CD4-positive, alpha-beta T cell treated with Interleukin-17A for 1 hour (primary cell): ENCODE results near the gene ATP2B2.

Source experiments
- DNase-seq: peaks from one replicate; pipeline ENCODE4 v3.0.0-alpha.2; 2020

Gene ATP2B2

DNA sequence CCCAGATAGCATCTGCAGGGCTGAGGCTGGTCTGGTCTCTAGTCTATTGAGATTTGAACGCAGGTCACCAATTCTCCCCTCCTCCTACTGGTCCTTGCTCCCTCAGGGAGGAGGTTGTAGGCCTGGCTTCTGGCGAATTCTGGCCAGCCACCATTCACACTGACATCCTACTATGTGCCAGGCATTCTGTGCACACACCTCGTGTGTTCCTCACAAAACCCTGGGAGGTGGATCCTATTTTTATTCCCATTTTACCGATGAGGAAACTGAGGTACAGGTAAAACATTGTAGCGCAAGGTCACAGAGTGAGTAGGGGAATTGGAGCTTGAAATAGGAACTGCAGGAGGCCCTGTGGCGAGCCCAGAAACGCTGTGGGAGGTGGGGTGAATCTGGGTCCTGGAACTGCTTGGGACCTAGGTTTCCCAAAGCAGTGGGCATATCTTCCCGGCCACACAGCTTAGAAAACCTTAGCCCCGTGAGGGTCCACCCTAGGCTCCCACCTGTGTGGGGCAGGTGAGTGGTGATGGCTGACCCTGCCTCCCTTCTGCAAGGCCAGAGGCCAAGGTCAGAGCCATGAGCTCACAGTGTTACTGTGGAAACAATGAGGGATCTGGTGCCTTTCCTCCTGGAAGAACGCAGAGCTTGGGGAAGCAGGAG lies 4.8 kb upstream of the ATP2B2 start:
- DNase-seq = no peak

DNA sequence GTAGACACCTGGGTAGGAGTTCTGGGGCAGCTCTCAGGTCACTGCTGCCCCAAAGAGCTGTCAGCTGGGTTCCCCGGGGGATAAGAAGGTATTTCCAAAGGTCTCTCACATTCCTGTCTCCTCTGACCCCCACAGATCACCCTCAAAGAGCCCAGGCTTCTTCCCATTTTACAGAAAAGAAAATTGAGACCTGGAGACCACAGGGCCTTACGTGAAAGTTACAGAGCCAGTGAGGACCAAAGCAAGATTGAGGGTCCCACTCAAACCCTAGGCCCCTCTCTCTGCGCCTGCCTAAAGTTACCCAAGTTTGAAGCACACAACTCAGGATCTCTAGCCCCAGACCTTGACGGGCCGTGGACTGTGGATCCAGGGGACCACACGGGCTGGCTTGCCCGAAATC lies 3.9 kb upstream of the ATP2B2 start:
- no peak for DNase-seq

DNA sequence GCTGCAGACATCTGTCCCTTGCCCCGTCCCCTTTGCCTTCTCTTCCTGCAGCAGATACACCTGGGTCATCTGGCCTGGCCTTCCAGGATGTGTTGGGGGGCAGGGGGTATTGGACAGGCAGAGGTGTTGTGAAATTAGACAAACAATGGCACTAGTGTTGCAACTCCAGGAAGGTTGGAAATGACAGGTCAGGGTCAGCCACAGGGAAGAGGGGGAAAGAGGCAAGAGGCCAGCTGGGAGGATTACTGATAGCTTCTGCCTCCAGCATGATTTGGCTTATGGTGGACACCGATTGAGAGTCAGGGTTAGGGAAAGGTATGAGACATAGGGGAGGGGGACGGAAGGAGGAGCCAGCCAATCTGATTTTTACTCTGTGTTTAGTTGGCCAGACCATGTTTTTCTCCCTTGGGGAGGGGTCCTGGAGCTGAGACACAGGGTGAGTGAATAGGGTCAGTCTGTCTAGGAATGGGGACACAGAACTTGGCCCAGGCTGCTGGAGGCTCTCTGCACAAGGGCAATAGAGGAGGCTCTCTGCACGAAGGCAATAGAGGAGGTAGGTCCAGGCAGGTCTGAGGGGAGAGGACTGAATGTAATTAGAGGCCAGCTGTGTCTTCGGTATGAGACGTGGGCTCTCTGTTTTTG lies 3.4 kb upstream of the ATP2B2 start:
- DNase-seq = no peak

DNA sequence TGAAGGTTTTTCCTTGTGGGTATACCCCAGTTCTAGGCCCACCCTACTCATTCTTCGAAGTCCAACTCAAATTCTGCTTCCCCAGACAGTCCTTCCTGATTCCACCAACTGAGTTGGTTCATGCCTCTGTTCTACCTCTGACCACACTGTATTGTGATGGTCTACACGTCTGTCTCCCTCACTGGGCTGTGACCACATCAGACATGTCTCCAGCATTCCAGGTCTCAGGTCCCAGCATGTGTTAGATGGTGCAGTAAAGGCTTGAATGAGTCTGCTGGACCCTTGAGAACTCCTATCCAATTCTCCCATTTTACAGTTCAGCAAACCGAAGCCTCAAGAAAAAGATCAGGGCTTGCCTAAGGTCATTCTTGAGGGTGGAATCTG lies 2.8 kb upstream of the ATP2B2 start:
- DNase-seq = no peak

DNA sequence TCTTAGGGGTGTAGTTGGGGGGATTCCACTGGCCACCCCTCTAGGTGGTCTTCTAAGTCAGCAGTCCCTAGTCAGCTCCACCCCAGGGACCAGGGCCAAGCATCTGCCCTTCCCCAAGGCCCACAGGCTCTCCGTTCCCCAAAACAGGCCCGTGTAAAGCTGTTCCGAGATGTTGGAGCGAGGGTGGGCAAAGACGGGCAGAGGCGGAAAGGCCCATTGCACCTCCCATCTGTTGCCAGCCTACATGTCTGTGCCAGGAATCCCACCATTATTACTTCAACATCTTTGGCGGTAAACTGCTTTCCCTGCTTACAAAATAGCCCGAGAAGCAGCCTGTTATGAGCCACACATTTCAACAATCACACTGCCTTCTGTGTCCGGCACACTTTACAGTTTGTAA lies 1.9 kb upstream of the ATP2B2 start:
- DNase-seq = no peak

DNA sequence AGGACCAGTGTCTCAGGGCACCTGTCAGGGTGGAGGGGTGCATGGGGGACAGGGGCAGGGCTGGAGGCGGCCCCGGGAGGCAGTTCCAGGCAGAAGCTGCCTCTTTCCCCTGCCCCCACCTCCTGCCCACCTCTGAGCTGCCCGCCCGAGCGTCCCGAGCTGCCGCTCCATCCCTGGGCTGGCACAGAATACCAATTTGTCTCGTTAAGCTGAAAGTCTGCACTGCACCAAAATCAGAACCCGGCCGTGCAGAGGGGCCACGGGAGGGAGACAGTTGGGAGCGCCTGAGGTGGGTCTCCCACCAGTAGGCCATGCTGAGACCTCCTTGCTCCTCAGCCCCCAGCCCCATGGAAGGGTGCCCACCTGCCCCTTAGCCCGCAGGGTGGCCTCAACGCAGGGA lies 1.3 kb upstream of the ATP2B2 start:
- DNase-seq = no peak

DNA sequence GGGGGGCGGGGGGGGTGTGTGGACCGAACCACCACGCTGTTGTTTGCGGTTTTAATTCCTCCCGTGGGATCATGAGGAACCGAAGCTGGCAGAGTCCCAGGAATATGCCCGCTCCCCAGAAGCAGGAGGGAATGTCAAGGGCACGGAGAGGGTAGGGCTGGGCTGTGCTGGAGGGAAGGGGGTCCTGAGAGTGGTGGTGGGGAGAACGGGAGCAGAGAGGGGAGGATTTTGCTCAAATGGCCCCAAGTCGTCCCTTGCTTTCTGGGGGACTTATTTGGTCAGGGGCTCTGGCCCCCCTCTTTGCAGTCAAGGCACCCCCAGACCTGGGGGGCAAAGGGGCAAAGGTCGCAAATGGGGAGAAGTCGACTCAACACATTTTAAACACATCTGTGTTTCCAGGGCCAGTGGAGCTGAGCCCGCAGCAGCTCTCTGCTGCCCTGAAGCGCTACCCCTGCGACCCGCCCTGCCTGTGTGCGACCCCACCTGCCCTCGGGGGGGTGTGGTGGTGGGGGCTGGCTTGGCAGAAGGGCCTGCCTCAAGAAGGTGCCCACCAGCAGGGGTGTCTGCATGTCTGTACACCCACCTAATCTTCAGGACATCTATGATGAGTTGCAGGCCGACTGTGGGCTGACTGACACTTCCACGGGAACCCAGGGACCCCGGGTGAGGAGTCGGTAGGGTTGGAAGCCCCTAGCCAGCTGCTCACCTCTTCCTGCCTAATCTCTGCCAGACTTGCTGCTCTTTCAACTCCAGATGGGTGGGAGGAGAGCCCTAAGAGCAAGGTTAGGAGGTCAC lies 602 bp upstream of the ATP2B2 start:
- no peak for DNase-seq

DNA sequence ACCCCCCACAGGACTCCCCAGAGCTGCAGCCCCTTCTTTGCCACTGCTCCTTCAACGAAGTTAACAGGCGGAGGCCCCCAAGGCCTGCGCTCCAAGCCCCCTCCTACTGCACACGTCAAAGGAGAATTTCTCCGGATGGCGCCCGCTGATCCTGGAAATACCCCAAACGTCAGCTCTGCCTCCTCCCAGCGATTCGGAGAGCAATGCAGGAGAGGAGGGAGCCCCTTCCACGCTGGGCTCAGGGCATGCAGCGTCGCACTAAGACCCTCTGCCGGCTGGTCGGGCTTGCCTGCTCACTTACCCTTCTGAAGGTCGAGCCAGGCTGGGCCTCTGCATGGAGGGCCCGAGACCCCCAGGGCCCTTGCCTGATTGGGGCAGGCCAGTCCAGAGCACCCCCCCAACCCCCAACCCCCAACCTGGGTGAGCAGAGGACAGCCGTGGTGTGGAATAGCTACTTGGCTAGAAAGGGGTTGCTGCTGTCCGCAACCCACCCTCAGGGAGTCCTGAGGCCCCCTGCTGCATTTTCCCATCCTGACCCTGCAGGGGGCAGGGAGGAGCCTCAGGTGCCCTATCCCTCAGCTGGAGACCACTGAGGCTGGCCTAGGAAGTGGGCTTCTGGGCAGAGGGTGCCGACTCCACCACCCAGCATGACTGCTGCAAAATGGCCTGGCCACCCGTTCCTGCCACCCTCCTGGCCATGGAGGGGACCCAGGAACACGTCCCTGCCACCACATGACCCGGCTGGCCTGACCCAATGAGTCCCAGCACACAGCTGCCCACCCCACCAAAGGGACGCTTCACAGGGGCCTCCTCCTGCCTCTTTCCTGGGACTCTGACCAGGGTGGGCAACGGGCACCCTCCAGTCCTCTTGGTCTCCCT lies 976 bp downstream of the ATP2B2 start:
- DNase-seq = no peak

DNA sequence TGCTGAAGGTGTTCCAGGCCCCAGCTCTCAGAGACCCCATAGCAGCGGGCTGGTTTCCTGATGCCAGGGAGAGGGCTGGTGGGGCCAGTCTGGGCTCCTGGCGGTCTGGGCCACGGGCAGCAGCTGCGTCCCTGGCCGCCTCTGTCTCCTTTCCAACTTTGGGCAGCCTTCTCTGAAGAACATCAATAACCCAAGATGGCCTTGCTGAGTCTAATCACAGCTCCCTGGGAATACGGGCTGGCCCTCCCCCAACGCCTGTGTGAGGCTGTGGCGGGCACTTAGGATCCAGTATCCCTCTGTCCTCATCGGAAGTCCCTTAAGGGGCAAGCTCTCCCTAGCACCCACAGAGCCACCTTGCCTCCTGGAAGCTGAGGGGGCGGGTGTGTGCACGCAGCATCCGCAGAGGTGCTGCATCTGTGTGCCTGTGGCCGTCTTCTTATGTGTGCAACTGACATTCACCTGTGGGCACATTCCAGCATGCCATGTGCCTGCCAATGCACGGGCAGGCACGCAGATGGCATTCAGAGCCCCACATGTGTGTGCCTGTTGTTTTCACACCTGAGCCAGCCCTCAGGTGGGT lies 2.1 kb downstream of the ATP2B2 start:
- DNase-seq = no peak

DNA sequence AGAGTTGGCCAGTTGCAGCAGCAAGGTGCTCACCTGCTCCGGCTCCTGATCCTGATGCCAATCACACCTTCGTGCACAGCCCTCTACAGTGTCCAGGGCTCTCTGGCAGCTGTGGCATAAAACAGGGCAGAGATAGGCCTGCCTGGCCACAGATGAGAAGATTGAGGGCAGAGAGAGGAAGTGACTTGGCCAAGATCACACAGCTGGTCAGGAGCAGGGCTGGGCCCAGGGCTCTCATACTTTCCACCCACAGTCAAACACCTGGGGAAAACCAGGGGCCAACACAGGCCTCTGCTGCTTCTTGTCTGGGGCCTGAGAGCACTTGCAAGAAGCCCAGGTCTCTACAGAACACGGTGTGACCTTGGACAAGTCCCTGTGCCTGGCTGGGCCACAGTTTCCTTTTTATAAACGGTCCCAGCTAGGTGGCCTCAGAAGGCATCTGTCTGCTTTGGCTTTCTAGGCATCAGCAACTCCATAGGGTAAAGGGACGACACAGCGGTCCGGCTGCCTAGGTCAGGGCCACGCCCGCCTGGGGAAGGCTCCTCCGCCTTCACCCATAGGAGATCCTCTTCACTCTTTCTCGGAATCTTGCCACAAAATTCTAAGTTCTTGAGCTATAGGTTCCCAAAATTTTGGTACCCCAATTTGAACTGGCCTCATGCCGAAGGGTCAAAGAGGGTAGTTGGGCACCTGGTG lies 3.1 kb downstream of the ATP2B2 start:
- no peak for DNase-seq

DNA sequence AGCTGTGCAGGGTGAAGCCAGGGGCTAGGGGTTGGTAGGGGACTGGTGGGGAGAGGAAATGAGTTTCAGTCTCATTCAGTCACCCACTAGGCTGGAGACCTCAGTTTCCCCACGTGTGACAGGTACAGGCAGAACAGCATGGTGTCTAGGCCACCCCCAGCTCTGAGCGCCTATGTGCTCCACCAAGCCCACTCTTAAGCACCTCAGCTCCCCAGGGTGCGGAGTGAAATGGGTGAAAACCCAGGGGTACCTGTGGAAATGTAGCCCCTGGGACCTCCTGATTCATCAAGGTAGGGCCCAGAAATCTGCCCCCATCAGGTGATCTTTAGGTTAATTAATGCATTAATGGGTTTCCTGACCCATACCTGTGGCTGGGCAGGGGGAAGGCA lies 3.7 kb downstream of the ATP2B2 start:
- no peak for DNase-seq

DNA sequence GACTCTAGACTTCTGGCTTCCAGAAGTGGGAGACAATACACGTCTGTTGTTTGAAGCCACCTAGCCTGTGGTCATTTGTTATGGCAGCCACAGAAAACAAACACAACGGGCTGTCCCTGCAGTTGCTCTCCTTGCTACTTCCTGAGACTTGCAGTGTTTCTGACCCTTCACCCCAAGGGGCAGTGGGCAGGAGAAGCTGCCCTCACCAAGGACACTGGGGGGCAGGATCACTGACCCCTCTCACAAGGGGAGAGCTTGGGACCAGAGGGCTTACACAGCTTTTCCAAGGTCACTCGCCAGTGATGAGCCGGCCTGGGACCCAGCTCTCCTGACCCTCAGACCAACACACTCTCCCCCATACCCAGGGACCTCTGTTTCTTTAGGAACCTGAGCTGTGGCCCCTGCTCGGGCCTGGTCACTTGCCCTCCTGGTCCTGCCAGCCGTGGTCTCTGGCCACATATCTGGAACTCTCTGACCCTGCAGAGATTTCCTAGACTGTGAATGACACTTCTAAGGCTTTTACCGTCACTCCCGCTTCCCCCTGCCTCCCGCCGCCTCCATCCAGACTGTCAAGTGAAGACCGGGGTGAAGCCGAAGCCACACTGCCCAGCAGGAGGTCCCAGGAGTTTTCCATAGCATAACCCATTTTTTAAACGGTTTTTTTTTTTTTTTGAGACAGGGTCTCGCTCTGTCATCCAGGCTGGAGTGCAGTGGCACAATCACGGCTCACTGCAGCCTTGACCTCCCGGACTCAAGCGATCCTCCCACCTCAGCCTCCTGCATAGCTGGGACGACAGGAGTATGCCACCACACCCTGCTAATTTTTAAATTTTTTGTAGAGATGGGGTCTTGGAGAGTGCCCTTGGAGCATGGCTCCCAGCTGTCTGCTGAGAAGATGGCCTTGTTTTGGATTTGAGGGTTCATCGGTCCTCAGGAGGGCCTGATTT lies 4.4 kb downstream of the ATP2B2 start:
- no peak for DNase-seq

DNA sequence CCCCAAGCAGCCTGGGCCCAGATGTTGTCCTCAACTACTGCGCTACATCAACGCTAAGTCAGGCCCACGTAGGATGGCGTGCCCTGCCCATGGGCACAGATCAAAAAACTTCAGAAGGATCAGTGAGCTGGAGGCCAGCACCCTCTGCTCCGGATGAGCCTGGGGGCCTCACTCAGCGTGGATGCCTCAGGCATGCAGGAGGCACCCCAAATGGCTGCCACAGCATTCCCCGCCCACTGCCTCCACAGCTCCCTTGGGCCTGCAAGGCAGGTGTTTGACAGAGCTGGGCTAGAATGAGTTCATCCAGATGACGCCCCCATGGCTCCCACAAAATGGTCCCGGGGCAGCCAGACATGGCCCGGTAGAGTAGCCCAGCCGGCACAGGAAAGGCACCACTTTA lies 7.1 kb downstream of the ATP2B2 start:
- DNase-seq = no peak

DNA sequence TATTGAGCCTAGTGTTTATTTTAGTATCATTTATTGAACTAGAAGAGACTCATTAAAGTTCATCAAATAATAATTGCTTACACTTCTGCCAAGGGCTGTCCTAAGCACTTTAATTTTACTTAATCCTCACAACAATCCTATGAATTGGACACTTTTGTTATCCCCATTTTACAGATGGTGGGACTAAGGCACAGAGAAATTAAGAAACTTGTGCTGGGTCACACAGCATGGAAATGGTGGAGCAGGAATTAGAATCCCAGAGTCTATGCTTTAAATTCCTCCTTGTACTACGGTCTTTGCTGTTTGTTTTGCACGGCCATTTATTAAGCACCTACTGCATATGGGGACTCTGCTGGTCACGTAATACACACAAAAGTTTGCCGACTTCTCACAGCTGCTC lies 7.9 kb downstream of the ATP2B2 start:
- DNase-seq = no peak

DNA sequence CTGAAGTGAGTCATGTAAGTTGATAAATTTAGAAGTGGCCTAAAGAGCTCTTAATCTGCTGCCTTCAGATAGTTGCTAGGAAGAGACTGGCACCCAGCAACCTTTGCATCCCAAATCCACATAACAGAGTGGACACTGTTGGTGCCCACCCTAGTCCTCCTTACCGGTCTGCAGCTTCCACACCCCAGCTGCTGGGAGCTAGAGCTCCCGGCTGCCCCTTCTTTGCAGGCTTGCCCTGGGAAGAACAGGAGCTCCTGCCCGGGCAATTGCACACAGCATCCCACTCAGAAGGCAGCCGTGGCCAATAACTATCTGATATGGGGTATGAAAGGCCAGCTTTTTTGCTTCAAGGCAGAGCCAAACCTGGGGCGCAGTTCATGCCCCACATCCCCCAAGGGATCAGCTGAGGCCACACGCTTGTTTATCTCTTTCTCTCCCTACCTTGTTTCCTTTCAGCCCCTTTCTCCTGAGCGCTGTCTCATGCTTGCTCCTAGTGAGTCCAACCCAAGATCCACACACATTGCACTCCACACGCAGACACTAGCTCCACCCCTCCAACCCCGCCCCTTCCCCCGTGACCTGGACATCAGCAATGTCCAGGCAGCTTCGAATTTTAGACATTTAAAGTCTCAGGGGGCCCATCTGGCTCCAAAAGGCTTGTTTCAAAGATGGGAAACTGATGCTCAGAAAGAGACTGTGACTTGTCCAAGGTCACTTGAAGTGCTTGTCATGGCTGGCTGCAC lies 9.1 kb downstream of the ATP2B2 start:
- DNase-seq = no peak

DNA sequence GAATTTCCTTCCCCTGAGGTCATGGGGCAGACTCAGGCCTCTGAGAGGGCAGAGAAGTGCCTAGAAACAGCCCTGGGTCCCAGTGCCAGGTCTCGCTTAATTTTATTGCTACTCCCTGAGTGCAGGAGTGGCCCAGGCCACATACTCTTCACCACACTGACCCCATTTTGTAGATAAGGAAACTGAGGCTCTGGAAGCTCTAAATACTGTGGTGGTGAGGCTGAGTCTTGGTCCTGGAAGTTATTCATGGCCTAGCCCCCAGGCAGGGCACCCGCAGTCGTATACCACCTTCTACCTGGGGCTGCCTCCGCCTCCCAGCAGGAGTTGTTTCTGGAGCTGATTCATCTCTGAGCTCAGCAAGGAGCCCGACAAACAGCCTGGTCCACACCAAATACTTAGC lies 9.8 kb downstream of the ATP2B2 start:
- DNase-seq = no peak

DNA sequence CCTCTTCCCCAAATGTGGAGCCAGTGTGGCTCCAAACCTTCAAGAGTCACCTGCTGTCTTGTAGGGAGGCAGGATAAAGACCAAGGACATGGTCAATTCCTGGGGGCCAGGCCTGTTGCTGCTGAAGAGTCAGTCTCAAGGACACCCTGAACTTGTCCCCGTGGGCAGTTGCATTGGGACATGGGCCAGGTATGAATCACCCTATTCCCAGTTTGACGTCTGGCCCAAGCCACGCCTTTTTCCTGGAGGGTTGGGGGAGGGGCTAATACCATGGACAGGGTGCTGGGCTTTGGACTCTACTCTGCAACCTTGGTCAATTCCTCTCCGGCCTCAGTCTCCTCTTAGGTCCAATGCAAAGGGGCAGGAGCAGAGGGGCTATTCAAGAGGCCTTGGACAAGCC lies 10.4 kb downstream of the ATP2B2 start:
- no peak for DNase-seq

DNA sequence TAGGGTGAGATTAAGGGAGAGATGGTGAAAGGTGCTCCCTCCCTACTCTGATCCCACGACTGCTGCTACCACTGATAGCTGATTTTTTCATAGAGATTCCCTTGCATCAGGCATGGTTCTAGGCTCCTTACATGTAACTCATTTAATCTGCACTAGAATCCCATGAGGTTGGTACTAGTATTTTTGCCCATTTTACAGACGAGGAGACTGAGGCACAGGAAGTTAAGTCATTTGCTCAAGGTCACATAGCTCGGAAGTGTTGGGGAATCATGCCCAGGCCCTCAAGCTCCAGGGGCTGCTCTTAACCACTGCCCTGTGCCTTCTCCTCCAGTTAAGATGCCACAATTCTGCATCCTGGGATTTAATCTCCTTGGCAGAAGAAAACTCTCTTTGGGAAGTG lies 11.2 kb downstream of the ATP2B2 start:
- DNase-seq = no peak

DNA sequence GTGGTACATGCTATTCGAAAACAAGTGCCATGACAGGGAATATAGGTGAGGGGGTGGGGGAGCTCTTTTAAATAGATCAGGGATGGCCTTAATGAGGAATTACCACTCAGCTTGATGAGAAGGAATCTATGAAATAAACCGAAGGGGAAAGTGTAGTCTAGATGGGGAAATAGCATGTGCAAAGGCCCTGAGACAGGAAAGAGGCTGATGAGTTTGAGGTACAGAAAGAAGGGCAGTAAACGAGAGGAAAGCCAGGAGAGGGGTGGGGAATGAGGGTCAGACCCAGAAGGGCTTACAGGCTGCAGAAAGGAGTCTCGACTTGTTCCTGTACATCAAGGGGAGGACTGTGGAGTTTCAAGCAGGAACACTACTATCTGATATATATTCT lies 12.2 kb downstream of the ATP2B2 start:
- no peak for DNase-seq
